ENCODE results near the gene STRADA. TPM values are rescaled to one million over a fixed set of nuclear protein-coding genes. Genes with fewer than 3 reads are reported as not detected.

The STRADA gene
- total and polyA plus RNA-seq, 2 donors (not counting 3 experiments of a cell fraction or from before 2014, with no cell fraction given) = 47.0 to 53.6 TPM

GRCh38 chr17:63685041-63685440, 56.6 kb downstream of the STRADA start:
- BruUV-seq (replicated peaks) = no TSS peak
- Histone ChIP-seq H3K36me3 (ENCODE audit: control insufficient read depth in 2 of 2, extremely low read depth in 1 of 2, insufficient read depth in 2 of 2, low read length in 2 of 2) (peaks cover 9 to 41% of the 10 kb centered on the region in 2 experiments), H4K20me1 (replicated peaks; ENCODE audit: control insufficient read depth, extremely low read depth, insufficient read depth, low read length) (no peaks in the 10 kb centered on the region), H3K4me2 (ENCODE audit: insufficient read depth, low read length) (no peak overlapping the region), H3K9me3 (replicated peaks; ENCODE audit: control insufficient read depth, insufficient read depth, low read length) (no peaks in the 10 kb centered on the region), H3K4me1 (ENCODE audit: control insufficient read depth, extremely low read depth, insufficient read depth, low read length) (peaks cover 17% of the 10 kb centered on the region), H3K27me3 (ENCODE audit: control insufficient read depth in 2 of 2, insufficient read depth in 2 of 2, low read length in 2 of 2) (no peaks in the 10 kb centered on the region), H2AFZ (ENCODE audit: low read depth, low read length) (no peak overlapping the region), H3K27ac (ENCODE audit: insufficient read depth, low read depth, low read length) (no peak overlapping the region), H3K9me1 (replicated peaks; ENCODE audit: control insufficient read depth, extremely low read depth, insufficient read depth, low read length) (no peaks in the 10 kb centered on the region), H3K79me2 (ENCODE audit: control insufficient read depth, insufficient read depth, low read length) (peaks cover 3% of the 10 kb centered on the region), H3K9ac (replicated peaks; ENCODE audit: extremely low read depth, insufficient read depth, low read length) (no peak overlapping the region), H3K4me3 (replicated peaks in 1 of 3; ENCODE audit: insufficient read depth in 1 of 3, low read depth in 1 of 3, low read length in 3 of 3) (no peak overlapping the region)
- DNase-seq (ENCODE audit: low read depth, low spot score) (no peak), FAIRE-seq (peak; percentile 15)
- intact Hi-C loops (cut with micrococcal nuclease) (no loop called here), dilution Hi-C loops (cut with MboI; ENCODE audit: extremely low pct_ligation_motif_present, low sequenced_read_pairs) (no loop called here)
- TF ChIP-seq FOS (IDR thresholded peaks at IDR 0.05; ENCODE audit: borderline replicate concordance, insufficient read depth, low read length) (no peak), POLR2A (IDR thresholded peaks at IDR 0.05; ENCODE audit: low read depth, low read length) (no peak), EZH2 (IDR thresholded peaks at IDR 0.05; ENCODE audit: borderline replicate concordance, low read depth, low read length, severe bottlenecking) (no peak), GATA2 (IDR thresholded peaks at IDR 0.05; ENCODE audit: insufficient read depth, insufficient read length, low read depth, low read length) (no peak), MAX (IDR thresholded peaks at IDR 0.05; ENCODE audit: insufficient read depth, insufficient read length) (no peak), POLR2AphosphoS5 (IDR thresholded peaks at IDR 0.05; ENCODE audit: insufficient read depth, low read depth, low read length) (no peak), JUN (IDR thresholded peaks at IDR 0.05; ENCODE audit: borderline replicate concordance, insufficient read depth, insufficient read length, low read depth) (no peak), CTCF (IDR thresholded peaks at IDR 0.05; ENCODE audit: extremely low read depth in 1 of 2, insufficient read depth in 1 of 2, low read depth in 1 of 2, low read length in 2 of 2) (no peak), MYC (IDR thresholded peaks at IDR 0.05; ENCODE audit: low read depth, low read length) (no peak)
- ChIA-PET POLR2A (no interaction called here), CTCF (interaction anchor here (1.1 kb wide), 1 partner anchor 12 kb away, joined by 3 read pairs; no protein-coding TSS in a partner anchor)

Data from endothelial cell of umbilical vein (primary cell).